GM18867 (cell line): ENCODE results near the gene KCND1.

Experiments
- ATAC-seq: cut with Tn5 transposase; IDR thresholded peaks from one replicate; pipeline ENCODE4 v1.9.1; 2021; ENCODE audit warnings: mild to moderate bottlenecking, moderate library complexity; ENCODE audit not compliant: unreplicated experiment

KCND1 gene

DNA sequence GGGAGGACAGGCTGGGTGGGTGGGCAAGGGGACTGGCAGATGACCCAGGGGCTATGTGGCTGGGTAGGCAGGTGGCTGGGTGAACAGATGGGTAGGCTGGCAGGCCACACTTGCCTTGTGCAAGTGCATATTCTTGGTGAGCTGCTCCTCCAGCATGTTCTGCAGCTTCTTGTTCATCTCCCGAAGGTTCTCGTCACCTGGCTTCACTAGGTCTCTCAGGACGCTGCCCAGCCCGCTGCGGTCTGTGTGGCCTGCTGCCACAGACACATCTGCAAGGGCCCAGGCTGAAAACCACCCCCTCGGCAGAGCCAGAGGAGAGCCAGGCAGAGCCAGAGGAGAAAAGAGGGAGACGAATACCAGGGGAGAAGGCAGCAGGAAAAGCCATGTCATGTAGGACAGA lies 3.4 kb upstream of the KCND1 start:
- ATAC-seq: no peak

DNA sequence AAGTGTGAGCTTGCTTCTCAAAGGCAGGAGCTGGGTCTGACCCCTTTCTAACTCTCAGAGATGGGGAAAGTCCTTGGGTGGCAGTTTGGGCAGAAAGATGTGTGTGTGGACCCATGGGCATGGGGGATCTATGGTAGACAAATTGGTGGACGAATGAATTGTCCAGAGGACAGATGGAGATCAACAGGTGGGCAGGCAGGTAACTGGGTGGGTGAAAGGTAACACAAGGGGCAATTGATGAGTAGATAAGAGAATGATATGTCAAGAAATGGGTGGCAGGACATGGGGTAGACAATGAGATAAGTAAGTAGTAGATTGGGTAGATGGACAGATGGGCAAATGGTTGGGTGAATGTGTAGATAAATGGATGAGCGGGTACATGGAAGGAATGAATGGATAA lies 2.9 kb upstream of the KCND1 start:
- ATAC-seq: no peak

DNA sequence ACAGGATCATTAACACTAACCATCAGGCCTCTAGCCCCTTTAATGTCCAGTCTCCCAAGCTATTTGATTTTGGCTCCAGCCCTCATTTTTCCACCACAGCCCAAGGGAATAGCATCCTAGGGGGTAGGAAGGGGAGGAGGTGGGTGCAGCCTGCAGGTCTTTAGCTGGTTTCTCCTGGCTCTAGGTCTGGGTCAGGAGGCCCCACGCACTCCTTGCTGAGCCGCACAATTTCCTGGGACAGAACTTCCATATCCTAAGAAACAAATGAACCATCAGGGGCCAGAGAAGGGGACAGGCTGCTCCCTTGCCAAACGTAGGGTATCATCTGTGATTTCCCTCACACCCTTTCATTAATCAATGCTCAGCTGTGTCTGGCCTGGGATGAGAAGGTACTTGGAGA lies 2.4 kb upstream of the KCND1 start:
- ATAC-seq: no peak

DNA sequence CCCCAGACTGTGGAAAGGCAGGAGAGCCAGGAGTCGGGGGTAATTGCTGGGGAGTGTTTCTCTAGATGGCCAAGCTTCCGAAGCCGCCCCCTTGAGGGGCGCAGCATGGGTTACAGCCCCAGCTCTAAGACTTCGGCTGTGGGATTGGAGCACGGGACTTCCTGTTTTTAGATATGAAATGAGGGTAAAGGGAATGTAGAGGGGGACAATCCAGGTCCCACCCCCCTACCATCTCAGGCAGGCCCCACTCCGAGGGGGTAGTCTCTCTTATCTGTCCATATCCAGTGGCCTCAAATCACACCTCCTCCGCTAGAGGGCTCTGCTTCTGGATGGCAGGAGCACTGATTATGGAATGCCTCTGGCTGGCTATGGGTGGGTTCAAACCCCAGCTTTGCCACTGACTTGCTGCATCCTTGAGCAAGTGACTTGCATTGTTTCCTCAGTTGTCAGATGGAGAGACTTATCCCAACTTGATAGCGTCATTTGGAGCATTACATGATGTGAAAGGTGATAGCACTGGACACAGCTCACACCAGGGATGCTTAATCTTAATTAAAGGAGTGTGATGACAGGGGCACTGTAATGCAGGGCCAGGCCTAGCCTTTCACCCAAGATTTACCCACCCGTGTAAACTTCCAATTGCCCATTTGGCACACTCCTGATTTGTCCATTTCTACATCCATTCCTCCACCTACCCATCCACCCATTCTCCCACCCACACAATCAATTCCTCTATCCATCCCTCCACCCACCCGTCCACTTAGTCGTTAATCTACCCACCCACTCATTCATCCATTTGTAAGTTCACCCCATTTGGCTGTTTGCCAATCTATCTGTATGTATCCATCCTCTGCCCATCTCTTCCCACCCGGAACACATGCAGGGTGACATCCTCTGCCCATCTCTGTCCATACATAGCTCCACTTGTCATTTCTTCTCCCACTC lies 848 bp upstream of the KCND1 start:
- ATAC-seq: no peak

DNA sequence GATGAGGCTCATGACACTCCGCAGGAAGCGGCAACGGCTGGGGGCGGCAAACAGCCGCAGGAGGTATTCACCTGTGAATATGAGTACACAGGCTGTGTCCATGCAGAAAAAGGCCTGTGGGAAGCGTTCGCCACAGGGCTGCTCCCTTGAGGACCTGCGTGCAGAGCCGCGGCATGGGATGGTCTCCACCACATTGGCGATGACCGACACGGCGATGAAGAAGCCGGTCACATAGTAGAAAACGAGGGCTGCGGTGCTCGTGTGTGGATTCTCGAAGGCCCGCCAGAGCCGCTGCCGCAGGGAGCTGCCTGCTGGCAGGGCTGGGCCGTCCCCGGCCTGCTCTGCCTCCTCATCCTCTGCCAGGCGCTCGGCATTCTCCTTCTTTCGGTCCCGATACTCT lies 2.2 kb downstream of the KCND1 start:
- ATAC-seq: no peak

DNA sequence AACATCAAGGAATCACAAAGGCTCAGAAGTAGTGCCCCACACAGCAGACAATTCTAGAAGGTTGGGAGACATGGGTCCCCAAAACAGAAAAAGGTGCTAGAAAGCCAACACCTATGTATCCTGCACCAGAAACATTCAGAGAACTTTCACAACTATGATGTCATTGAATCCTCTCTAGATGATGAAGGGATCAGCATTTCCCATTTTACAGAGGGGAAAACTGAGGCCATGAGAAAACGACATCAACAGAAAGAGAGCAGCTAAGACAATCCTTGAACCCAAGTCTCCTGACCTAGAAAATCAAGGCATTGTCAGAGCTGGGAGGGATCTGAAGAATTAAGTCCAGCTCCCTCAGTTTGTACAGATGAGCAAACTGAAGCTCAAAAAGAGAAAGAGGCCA lies 3.3 kb downstream of the KCND1 start:
- no peak for ATAC-seq

DNA sequence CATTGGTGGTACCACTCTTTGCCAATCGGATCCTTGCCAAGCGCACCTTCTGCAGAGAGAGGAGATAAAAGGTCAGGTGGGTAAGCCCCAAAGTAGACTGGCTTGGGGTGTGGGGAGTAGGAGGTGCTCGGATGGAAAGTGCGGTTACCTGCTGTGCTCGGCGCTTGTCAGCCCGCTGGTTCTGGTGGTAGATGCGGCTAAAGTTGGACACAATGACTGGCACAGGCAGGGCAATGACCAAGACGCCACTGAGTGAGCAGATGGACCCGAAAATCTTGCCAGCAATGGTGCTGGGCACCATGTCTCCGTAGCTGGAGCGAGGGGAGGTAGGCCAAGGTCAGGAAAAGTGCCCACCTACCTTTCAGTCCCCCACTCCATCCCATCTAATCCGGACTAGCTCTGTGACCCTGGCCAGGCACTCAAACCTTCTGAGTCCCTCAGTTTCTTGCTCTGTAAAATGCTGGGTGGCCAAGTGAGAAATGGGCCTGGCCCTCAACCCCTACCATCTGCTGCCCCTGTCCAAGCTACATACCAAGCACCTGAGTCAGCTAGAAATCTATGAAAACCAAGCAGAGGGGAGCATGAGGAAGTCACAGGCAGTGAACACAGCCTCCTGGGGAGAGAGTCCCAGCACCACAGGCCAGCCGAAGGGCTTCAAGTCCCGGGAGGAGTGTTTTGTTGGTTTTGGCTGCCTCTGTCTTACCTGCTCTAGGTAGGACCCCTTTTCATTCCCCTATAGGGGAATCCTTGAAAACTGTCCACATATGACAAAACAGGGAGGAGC lies 4.7 kb downstream of the KCND1 start:
- no peak for ATAC-seq

DNA sequence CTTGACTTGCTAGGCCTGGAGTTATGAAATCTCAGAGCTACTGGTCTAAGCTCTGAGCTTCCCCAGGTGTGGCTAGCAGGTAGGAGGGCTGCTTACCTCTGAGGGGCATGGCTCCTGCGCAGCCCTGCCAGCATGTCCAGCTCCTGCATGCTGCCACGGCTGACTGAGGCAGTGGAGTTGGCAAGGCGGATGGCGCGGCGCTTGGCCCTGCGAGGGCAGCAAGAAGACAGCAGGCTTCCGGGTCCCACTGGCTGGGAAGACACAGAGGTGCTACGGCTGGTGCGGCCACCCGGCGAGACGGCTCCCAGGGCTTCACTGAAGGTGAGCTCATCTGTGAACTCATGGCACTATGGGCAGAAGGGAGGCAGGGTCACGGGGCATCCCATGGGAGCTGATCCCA lies 5.7 kb downstream of the KCND1 start:
- no peak for ATAC-seq

DNA sequence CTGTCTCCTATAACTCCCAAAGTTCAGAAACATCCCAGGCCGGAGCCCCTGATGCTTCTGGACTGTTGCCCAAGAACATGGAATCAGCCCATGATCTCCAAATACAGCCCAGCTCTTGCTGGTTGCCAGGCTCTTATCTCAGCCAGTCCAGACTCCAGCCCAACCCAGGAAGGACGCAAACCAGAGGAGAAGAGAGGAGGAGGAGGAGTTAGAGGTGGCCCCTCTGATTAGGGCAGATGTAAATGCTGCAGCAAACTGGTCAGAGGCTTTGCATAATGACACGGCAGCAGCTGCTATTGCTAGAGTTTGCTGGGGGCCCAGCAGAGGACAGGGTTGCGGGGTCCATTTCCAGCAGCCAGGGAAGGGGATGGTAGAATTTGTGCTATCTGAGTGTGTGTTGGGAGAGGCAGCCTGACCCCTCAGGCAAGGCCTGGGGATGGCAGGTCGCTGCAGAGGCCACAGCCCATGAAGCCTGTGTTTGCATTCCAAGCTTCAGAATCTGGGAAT lies 10.0 kb downstream of the KCND1 start:
- ATAC-seq: no peak

DNA sequence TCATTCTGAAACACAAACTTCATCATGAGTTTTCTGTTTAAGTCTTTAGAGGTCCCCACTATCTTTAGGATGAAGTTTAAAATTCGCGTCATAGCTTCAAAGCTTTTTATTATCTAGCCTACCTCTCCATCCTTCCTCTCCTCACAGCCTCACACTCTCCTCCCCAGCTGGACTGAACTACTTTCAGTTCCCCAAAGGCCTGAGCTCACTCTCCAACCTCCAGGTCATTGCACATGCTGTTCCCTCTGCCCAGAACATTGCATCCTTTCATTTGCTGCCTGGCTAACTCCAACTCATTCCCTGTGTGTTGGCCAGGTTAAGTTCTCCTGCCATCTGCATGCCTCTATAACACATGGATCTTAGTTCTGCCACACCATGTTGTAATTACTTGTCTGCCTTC lies 11.4 kb downstream of the KCND1 start:
- ATAC-seq: no peak

DNA sequence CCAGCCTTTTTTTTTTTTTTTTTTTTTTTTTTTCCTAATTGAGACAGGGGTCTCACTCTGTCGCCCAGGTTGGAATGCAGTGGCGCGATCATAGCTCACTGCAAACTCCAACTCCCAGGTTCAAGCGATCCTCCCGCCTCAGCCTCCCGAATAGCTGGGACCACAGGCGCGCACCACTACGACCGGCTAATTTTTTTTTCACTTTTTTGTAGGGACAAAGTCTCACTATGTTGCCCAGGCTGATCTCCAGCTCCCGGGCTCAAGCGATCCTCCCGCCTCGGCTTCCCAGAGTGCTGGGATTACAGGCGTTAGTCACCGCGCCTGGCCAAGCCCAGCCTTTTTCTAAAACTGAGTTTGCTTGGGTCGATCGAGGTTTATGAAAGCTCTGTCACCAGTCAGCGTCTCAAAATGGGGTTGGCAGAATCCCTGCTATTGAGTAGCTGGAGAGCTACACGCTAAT lies 13.0 kb downstream of the KCND1 start:
- no peak for ATAC-seq

DNA sequence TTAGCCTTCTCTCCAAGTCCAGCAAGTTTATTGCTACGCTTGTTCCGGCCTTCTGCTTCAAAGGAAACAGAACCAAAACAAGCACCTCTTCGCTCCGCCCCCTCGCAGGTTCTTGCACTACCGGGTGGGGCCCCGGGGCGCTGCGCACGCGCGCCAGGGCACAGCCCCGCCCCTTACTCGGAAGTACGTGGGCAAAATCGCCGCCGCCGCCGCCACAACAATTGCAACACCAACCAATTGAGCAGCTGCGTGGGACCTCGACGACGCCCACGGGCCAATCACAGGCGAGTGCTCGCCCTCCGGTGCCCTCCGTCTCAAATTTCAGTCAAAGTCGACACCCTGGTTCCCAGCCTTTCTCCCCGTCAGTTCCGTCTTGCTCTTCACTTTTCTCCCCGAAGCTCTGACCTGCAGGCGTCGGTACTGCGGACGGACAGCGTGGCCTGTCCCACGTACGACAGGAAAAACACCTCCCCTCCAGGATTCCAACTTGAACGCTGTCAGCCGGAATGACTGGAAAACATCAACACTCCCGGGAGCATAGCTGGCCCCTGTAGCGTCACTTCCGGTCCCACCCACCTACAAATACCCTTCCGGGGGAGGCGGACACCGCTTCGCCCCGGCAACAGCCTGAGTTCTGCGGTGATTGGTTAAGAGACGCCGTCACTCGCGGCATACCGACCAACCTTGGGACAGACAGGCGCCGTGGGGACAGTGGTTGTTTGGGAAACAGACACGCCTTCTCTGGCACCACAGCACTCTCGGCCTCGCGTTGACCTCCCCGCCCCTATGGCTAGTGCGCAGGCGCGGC lies 13.6 kb downstream of the KCND1 start:
- ATAC-seq: peak; percentile 81

DNA sequence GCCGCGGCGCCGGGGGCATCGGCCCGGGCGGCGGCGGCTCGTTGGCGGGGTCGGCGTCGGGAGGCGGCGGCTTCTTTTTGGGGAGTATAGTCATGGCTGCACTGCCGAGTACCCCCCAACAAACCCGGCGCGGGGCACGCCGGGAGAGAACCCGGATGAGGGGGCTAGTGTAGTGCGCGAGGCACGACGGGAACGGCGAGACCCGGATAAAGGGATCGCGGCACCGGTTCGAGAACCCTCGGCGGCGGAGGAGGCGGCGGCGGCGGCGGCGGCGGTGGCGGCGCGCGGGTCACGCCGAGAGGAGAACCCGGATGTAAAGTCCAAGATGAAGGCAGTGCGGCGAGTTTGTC lies 14.2 kb downstream of the KCND1 start, which contains the start of gene OTUD5:
OTUD5 (minus strand) TSS at position 131 of the 350 bp plus-strand sequence; CDS start at position 94, 37 bp downstream.
- peak; percentile 37 for ATAC-seq

DNA sequence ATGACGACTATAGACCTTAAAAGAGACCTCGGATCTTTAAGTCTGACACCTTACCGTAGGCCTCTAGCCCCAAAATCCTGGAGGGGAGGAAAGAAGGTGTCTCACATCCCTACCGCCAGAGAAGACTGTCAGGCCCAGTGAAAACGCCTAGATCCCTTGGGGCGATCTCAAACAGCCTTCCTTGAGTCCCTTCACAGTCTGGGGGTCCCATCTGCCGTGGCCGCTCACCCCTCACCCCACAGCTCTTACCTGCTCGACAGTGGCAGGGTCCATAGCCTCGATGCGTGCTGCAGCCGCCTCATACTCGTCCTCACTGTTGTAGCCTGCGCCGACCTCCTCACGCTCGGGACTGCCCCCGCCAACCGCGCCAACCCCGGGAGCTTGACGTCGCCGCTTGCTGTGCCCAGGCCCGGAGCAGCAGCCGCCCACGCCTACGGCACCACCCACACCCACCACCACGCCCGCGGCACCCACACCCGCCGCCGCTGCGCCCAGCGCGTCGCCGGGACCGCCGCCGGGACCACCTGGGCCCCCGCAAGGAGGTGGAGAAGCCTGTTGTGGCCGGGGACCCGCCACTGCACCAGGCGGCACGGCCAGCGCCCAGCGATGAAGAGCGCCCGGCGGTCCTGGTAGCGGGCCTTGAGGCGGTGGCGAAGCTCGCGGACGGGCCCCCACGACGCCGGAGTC lies 14.8 kb downstream of the KCND1 start:
- ATAC-seq: no peak

DNA sequence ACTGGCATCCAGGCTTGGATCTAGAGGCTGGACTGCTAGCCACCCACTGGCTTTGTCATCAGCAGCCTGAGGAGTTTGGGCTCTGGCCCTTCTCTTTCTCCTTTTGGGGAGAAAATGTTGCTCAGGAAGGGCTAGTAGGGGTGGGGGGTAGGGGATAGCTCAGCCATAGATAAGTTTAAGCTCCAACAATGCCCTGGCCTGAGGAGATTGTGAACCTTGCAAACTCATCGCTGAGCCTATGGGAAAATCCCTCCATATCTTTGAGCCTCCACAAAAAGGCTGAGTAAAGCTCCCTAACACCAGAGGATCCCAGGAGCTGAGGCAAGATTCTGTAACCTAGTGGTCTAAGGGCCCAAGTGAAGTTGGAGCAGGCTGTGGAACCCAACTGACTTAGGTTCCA lies 23.1 kb downstream of the KCND1 start:
- ATAC-seq: no peak

DNA sequence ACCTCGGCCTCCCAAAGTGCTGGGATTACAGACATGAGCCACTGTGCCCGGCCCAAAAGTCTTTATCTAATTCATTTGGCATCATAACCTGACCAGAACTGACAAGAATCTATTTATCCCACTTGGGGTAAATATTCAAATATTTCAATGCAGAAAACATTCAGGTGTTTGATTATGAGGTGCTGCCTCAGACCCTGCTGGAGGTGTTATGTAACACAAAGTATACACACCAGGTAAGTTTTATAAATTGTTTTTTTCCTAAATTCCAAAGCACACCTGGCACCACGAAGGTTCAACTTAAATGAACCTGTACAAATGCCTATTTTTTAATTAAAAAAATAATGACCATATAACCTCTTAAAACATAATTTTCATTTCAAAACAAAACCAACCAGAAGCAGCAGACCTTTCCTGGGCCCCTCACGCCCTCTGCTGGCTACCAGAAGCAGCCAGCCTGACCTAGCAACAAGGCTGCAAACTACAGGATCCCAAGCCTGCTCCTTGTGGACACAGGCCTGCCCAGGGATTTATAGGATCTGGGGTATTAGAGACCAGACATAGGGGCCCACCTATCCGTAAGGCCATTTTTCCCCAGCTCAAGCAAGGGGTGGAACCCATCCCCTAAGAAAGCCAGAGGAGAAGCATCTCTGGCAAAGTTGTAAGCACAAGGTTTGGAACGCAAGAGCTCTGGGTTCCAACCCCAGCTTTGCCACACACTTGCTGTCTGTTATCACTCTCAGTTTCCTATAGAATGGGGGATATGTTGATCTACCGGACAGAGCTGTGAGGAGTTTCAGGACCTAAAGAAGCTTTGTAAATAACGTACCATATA lies 25.9 kb downstream of the KCND1 start:
- ATAC-seq: peak; percentile 64

DNA sequence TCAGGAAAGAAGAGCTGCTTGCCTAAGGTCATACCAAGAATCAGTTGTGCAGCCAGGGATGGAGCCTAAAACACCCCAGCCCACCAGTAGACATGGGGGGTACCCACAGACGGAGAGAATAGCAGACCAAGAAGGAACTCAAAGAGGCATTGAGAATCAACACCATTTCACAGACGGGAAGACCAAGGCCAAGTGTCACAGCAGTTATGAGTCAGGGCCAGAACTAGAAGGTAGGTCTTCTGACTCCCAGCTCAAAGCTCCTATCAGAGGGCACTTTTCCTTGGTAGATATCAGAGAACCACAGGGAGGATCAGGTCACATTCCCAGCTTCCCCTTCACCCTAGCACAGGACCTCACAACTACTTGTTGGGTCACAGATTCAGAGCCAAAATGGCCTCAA lies 28.7 kb downstream of the KCND1 start:
- no peak for ATAC-seq

DNA sequence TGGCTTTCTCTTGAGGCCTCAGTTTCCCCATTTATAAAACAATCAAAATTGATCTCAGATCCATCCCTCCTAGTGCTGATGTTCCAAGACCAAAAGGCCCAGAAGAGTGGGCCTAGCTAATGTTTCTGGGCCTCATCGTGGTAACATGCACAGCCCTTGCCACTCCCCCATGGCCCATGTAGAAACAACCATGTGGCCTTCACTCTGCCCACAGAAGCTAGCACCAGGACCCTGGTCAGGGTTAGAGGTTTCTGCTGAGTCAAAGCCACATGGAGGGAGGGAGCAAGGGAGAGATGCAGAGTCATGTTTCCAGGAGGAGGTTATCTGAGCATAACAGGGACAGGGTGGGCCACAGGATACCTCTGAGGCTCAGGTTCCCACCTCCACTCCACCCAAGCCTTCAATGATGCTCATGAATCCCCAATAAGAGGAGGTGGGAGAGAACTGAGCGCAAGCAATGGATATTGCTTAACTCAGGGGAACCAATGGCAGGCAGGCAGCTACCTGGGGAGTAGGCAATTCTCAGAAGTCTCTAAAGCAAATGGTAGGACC lies 31.2 kb downstream of the KCND1 start:
- no peak for ATAC-seq
